ENCODE results near the gene TRAK1.
A peak's percentile ranks its signal among the peaks of the same experiment; 100 is the strongest.

TRAK1 gene

DNA sequence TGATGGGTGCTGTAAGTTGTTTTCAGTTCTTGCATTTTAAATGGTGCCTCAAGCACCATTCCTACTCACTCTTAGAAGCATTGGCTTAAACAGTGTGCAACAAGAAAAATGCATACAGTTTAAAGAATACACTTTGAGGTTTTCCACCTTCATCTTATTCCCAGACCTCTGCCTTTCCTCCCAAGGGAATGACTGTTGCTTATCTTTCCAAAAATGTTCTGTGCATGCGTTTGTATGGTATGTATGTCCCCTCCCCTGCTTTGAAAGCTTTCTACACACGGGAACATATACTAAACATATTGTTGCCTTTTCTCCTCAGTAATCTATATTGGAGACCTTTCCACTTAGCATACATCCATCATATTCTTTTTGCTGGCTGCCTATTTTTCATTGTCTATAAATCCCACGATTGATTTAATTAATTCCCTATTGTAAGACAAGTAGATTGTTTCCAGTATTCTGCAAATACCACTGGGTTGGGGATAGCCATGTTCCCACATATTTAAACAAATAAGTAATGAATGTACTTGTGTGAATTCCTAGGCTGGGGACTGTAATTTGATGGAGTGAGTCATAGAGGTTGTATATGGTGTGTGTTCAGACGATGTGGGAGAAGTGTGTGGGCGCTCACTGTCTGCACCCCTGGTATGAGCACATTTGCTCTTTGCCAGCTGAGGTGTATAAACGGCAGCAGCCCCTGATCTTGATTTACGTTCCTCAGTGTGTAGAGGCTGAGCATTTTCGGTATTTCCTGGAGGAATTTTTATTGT, 5.8 kb downstream of the TRAK1 start:
- ChIA-PET POLR2A (no interaction called here), CTCF (interaction anchor here (1.0 to 8.2 kb wide), 5 partner anchors 84 to 200 kb away, joined by 3 to 69 read pairs (median 8); partner anchors contain the start of gene ULK4)
- H3K36me3 ChIP-seq (ENCODE audit: control insufficient read depth in 4 of 4, insufficient read depth in 4 of 4, low read length in 3 of 4) = peaks cover 2 to 7% (median 5%) of the 10 kb centered on the region in 4 experiments
- no peaks in the 10 kb centered on the region for H3K27me3 ChIP-seq (replicated peaks in 2 of 5; ENCODE audit: control insufficient read depth in 4 of 5, insufficient read depth in 5 of 5, low read length in 4 of 5)
- H3K27ac ChIP-seq (ENCODE audit: insufficient read depth in 1 of 2, low read depth in 1 of 2, low read length in 2 of 2, poor library complexity in 1 of 2, severe bottlenecking in 2 of 2) = no peak overlapping the region
- peaks cover 0 to under 1% (median 0%) of the 10 kb centered on the region in 5 experiments for H3K9me3 ChIP-seq (ENCODE audit: control extremely low read depth in 1 of 5, control insufficient read depth in 4 of 5, insufficient read depth in 2 of 5, low read depth in 1 of 5, low read length in 4 of 5)
- H3K4me1 ChIP-seq (ENCODE audit: control extremely low read depth in 1 of 4, control insufficient read depth in 4 of 4, insufficient read depth in 4 of 4, low read length in 3 of 4) = peaks cover 5 to 41% (median 27%) of the 10 kb centered on the region in 4 experiments
- WGBS (ENCODE audit: insufficient coverage) = 89% methylated on average over 4 of the region's 8 CpGs
- H3K4me3 ChIP-seq (ENCODE audit: control insufficient read depth in 1 of 7, extremely low read depth in 1 of 7, insufficient read depth in 4 of 7, low read depth in 2 of 7, low read length in 6 of 7) = no peak overlapping the region
- peak in 1 of 3 donors; percentile 54 for DNase-seq

DNA sequence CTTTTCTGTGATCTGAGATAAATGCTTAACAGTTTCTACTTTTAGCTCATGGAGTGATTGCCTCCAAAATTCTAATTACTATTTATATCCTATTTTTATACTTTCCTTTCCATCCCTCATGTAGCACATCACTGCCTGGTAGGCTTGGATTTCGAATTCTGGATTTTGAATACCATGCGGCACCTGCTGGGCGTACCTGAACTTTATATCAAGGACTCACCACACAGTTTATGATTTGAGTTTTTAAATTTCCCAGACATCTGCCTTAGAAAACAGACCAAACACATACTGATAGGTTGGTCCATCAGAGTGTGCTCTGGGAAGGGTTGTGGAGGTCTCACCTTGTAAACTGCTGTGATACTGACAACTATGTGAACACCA, 6.4 kb downstream of the TRAK1 start:
- ChIA-PET CTCF (interaction anchor here (1.0 to 8.2 kb wide), 7 partner anchors 69 to 200 kb away, joined by 3 to 69 read pairs (median 8); partner anchors contain the start of gene ULK4), POLR2A (interaction anchor here (0.7 kb wide), 1 partner anchor 205 kb away, joined by 3 read pairs; no protein-coding TSS in a partner anchor)
- H3K36me3 ChIP-seq (ENCODE audit: control insufficient read depth in 4 of 4, insufficient read depth in 4 of 4, low read length in 3 of 4) = peaks cover 2 to 10% (median 5%) of the 10 kb centered on the region in 4 experiments
- DNase-seq = no peak
- H3K27me3 ChIP-seq (replicated peaks in 2 of 5; ENCODE audit: control insufficient read depth in 4 of 5, insufficient read depth in 5 of 5, low read length in 4 of 5) = no peaks in the 10 kb centered on the region
- H3K4me3 ChIP-seq (ENCODE audit: control insufficient read depth in 1 of 7, extremely low read depth in 1 of 7, insufficient read depth in 4 of 7, low read depth in 2 of 7, low read length in 6 of 7) = no peak overlapping the region
- H3K27ac ChIP-seq (ENCODE audit: insufficient read depth in 1 of 2, low read depth in 1 of 2, low read length in 2 of 2, poor library complexity in 1 of 2, severe bottlenecking in 2 of 2) = no peak overlapping the region
- H3K9me3 ChIP-seq (ENCODE audit: control extremely low read depth in 1 of 5, control insufficient read depth in 4 of 5, insufficient read depth in 2 of 5, low read depth in 1 of 5, low read length in 4 of 5) = no peaks in the 10 kb centered on the region
- WGBS (ENCODE audit: insufficient coverage) = 93% methylated on average over 3 of the region's 3 CpGs
- peaks cover 5 to 41% (median 29%) of the 10 kb centered on the region in 4 experiments for H3K4me1 ChIP-seq (ENCODE audit: control extremely low read depth in 1 of 4, control insufficient read depth in 4 of 4, insufficient read depth in 4 of 4, low read length in 3 of 4)

DNA sequence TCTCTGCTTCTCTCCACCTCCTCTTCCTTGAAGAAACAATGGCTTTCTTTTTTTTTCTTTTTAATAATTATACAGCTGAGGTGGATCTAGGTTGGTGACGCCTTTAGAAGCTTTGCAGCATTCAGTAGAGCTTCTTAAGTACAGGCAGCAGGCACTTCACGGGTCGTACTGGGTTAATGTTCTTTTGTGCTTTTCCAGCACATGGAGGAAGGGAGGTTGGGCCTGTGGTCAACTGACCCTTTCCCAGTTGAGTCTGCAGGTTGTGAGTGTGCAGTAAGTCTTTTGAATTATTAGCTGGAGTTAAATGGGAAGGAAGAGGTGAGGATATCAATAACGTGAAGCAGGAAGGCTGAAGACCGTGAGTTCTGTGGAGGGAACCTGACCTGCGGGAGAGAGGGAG, 7.0 kb downstream of the TRAK1 start:
- 16% methylated on average over 5 of the region's 6 CpGs for WGBS (ENCODE audit: insufficient coverage)
- ChIA-PET CTCF (interaction anchor here (0.6 to 8.2 kb wide), 14 partner anchors 14 to 1602 kb away, joined by 3 to 69 read pairs (median 8); partner anchors contain the start of gene ULK4), POLR2A (interaction anchor here (0.7 kb wide), 1 partner anchor 205 kb away, joined by 3 read pairs; no protein-coding TSS in a partner anchor)
- DNase-seq = no peak
- H3K36me3 ChIP-seq (ENCODE audit: control insufficient read depth in 4 of 4, insufficient read depth in 4 of 4, low read length in 3 of 4) = peaks cover 2 to 10% (median 5%) of the 10 kb centered on the region in 4 experiments
- H3K4me3 ChIP-seq (ENCODE audit: control insufficient read depth in 1 of 7, extremely low read depth in 1 of 7, insufficient read depth in 4 of 7, low read depth in 2 of 7, low read length in 6 of 7) = peak overlapping the region in 1 of 7 experiments; percentile 30
- peaks cover 5 to 41% (median 32%) of the 10 kb centered on the region in 4 experiments for H3K4me1 ChIP-seq (ENCODE audit: control extremely low read depth in 1 of 4, control insufficient read depth in 4 of 4, insufficient read depth in 4 of 4, low read length in 3 of 4)
- no peak overlapping the region for H3K27ac ChIP-seq (ENCODE audit: insufficient read depth in 1 of 2, low read depth in 1 of 2, low read length in 2 of 2, poor library complexity in 1 of 2, severe bottlenecking in 2 of 2)
- no peaks in the 10 kb centered on the region for H3K9me3 ChIP-seq (ENCODE audit: control extremely low read depth in 1 of 5, control insufficient read depth in 4 of 5, insufficient read depth in 2 of 5, low read depth in 1 of 5, low read length in 4 of 5)
- no peaks in the 10 kb centered on the region for H3K27me3 ChIP-seq (replicated peaks in 2 of 5; ENCODE audit: control insufficient read depth in 4 of 5, insufficient read depth in 5 of 5, low read length in 4 of 5)

DNA sequence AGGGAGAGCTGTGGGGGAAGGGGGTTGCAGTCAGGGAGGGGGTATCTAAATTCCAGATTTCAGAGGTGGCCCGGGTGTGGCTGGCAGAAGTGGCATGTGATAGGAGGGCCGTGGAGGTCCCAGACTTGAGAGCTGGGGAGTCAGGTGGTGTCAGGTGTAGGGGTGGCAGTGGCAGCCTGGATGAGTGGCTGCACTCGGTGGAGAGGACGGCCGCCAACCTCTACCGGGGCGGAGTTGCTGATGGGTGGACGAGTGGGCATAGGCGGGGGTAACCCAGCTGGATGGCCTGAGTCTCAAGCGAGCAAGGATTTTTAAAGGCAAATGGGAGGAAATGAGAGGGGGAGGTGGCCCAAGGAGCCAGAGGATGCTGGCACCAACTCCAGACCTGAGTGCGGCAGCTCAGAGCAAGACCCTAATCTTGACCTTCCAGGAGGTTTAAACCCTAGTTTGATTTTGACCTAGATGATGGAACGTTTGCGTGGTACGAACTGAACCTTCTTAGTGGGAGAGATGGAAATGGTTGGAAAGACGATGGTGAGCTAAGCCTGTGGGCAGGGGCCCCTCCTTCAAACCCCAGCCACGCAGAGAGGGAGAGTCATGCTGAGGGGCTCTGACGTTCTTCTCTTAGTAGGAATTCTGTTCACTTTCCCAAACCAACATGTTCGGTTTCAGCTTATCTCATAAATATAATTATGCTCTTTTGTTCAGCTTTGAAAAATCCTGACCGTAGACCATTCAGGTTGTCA, 8.0 kb downstream of the TRAK1 start:
- Histone ChIP-seq H3K27me3 (replicated peaks in 2 of 5; ENCODE audit: control insufficient read depth in 4 of 5, insufficient read depth in 5 of 5, low read length in 4 of 5) (no peaks in the 10 kb centered on the region), H3K9me3 (ENCODE audit: control extremely low read depth in 1 of 5, control insufficient read depth in 4 of 5, insufficient read depth in 2 of 5, low read depth in 1 of 5, low read length in 4 of 5) (no peaks in the 10 kb centered on the region), H3K4me3 (ENCODE audit: control insufficient read depth in 1 of 7, extremely low read depth in 1 of 7, insufficient read depth in 4 of 7, low read depth in 2 of 7, low read length in 6 of 7) (no peak overlapping the region), H3K4me1 (ENCODE audit: control extremely low read depth in 1 of 4, control insufficient read depth in 4 of 4, insufficient read depth in 4 of 4, low read length in 3 of 4) (peaks cover 5 to 35% (median 29%) of the 10 kb centered on the region in 4 experiments), H3K36me3 (ENCODE audit: control insufficient read depth in 4 of 4, insufficient read depth in 4 of 4, low read length in 3 of 4) (peaks cover 2 to 16% (median 11%) of the 10 kb centered on the region in 4 experiments), H3K27ac (ENCODE audit: insufficient read depth in 1 of 2, low read depth in 1 of 2, low read length in 2 of 2, poor library complexity in 1 of 2, severe bottlenecking in 2 of 2) (no peak overlapping the region)
- 87% methylated on average over 16 of the region's 19 CpGs for WGBS (ENCODE audit: insufficient coverage)
- ChIA-PET CTCF (interaction anchor here (0.6 to 8.2 kb wide), 51 partner anchors 8 to 1603 kb away, joined by 3 to 69 read pairs (median 4); partner anchors contain the start of genes TRAK1 and ULK4), POLR2A (interaction anchor here (1.0 to 1.2 kb wide), 2 partner anchors 74 to 137 kb away, joined by 3 read pairs; partner anchors contain the start of gene ULK4)
- DNase-seq = no peak

DNA sequence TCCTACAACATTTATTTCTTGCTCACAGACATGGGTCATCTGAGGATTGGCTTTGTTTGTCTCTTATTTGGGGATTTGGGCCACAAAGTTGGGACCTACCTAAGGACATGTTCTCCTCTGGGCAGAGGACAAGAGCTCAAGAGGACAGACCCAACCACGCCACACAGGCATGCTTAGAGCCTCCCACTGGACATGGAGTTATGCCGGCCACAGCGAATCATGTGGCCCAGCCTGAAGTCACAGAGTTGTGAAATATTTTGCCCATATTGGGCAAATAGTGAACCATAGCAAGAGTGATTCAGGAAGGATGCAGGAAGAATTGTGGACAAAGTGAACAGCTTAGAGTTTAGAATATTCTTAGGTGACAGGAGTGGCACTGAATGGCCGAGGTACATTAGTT, 9.9 kb downstream of the TRAK1 start:
- peaks cover 5 to 33% (median 29%) of the 10 kb centered on the region in 4 experiments for H3K4me1 ChIP-seq (ENCODE audit: control extremely low read depth in 1 of 4, control insufficient read depth in 4 of 4, insufficient read depth in 4 of 4, low read length in 3 of 4)
- H3K4me3 ChIP-seq (ENCODE audit: control insufficient read depth in 1 of 7, extremely low read depth in 1 of 7, insufficient read depth in 4 of 7, low read depth in 2 of 7, low read length in 6 of 7) = no peak overlapping the region
- H3K27ac ChIP-seq (ENCODE audit: insufficient read depth in 1 of 2, low read depth in 1 of 2, low read length in 2 of 2, poor library complexity in 1 of 2, severe bottlenecking in 2 of 2) = no peak overlapping the region
- no peak for DNase-seq
- 86% methylated on average over 4 of the region's 4 CpGs for WGBS (ENCODE audit: insufficient coverage)
- no peaks in the 10 kb centered on the region for H3K27me3 ChIP-seq (replicated peaks in 2 of 5; ENCODE audit: control insufficient read depth in 4 of 5, insufficient read depth in 5 of 5, low read length in 4 of 5)
- CTCF ChIA-PET = interaction anchor here (1.0 to 8.2 kb wide), 14 partner anchors 10 to 1519 kb away, joined by 3 to 69 read pairs (median 8); partner anchors contain the start of genes TRAK1 and ULK4
- POLR2A ChIA-PET = no interaction called here
- H3K36me3 ChIP-seq (ENCODE audit: control insufficient read depth in 4 of 4, insufficient read depth in 4 of 4, low read length in 3 of 4) = peaks cover 0 to 12% (median 9%) of the 10 kb centered on the region in 4 experiments
- H3K9me3 ChIP-seq (ENCODE audit: control extremely low read depth in 1 of 5, control insufficient read depth in 4 of 5, insufficient read depth in 2 of 5, low read depth in 1 of 5, low read length in 4 of 5) = no peaks in the 10 kb centered on the region

DNA sequence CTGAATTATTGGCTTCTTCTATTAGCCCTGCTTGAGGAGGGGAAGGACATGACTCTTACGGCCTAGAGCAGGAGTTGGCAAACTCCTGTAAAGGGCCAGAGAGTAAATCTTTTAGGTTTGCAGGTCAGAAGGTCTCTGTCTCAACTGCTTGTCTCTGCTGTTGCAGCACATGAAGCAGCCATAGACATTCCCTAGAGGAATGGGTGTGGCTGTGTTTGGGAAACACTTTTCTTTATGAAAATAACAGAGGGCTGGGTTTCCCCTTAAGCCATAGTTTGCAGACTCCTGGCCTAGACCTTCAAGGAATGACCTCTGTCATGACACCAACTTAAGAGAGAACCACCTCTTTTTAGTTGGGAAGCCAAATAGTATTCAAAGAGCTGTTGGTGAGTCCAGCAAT, 10.3 kb downstream of the TRAK1 start:
- H3K9me3 ChIP-seq (ENCODE audit: control extremely low read depth in 1 of 5, control insufficient read depth in 4 of 5, insufficient read depth in 2 of 5, low read depth in 1 of 5, low read length in 4 of 5) = no peaks in the 10 kb centered on the region
- H3K4me3 ChIP-seq (ENCODE audit: control insufficient read depth in 1 of 7, extremely low read depth in 1 of 7, insufficient read depth in 4 of 7, low read depth in 2 of 7, low read length in 6 of 7) = no peak overlapping the region
- 100% methylated on average over 1 of the region's 1 CpG for WGBS (ENCODE audit: insufficient coverage)
- no peak for DNase-seq
- H3K4me1 ChIP-seq (ENCODE audit: control extremely low read depth in 1 of 4, control insufficient read depth in 4 of 4, insufficient read depth in 4 of 4, low read length in 3 of 4) = peaks cover 5 to 33% (median 29%) of the 10 kb centered on the region in 4 experiments
- peaks cover 0 to 12% (median 9%) of the 10 kb centered on the region in 4 experiments for H3K36me3 ChIP-seq (ENCODE audit: control insufficient read depth in 4 of 4, insufficient read depth in 4 of 4, low read length in 3 of 4)
- H3K27ac ChIP-seq (ENCODE audit: insufficient read depth in 1 of 2, low read depth in 1 of 2, low read length in 2 of 2, poor library complexity in 1 of 2, severe bottlenecking in 2 of 2) = peak overlapping the region in 1 of 2 experiments; percentile 17
- POLR2A ChIA-PET = no interaction called here
- CTCF ChIA-PET = interaction anchor here (1.2 to 8.2 kb wide), 8 partner anchors 11 to 1517 kb away, joined by 3 to 69 read pairs (median 8); partner anchors contain the start of gene TRAK1
- no peaks in the 10 kb centered on the region for H3K27me3 ChIP-seq (replicated peaks in 2 of 5; ENCODE audit: control insufficient read depth in 4 of 5, insufficient read depth in 5 of 5, low read length in 4 of 5)
